Measurements from ENCODE around the gene CD274.

DNA sequence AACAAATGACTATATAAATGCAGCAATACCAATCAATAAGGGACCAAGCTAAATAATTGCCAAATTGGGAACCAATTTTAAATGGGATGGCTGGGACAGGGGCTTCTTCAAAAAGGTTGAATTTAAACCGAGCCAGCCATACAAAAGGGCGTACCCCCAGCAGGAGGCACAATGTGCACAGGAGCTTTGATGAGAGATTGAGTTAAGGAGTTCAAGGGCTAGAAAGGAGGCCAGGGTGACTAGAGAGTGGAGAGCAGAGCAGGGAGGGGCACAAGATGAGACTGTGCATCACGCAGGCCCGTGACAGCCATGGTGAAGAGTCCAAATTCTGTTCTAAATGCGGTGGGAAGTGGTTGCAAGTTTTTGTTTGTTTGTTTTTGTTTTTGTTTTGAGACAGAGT is 36.6 kb downstream of the CD274 start:
- TF ChIP-seq POLR2A (IDR thresholded peaks at IDR 0.05; ENCODE audit: low read depth, low read length) = no peak
- TF ChIP-seq POLR2AphosphoS5 (IDR thresholded peaks at IDR 0.05; ENCODE audit: low read depth, low read length) = no peak
- TF ChIP-seq TAF1 (IDR thresholded peaks at IDR 0.05; ENCODE audit: low read depth, low read length) = no peak
- TF ChIP-seq SPI1 (IDR thresholded peaks at IDR 0.05; ENCODE audit: low read depth, low read length) = no peak
- TF ChIP-seq PAX5 (IDR thresholded peaks at IDR 0.05; ENCODE audit: insufficient read depth, low read length, severe bottlenecking) = no peak
- TF ChIP-seq POU2F2 (IDR thresholded peaks at IDR 0.05; ENCODE audit: low read depth, low read length) = no peak
